CD14-positive monocyte (primary cell): Measurements from ENCODE around the gene WNT9B. TPM values are rescaled to one million over a fixed set of nuclear protein-coding genes. Genes with fewer than 3 reads are reported as not detected.

Experiments
- DNase-seq, 3 donors: peaks; one replicate each; pipeline ENCODE4 v3.0.0-alpha.2; 2011 to 2022
- H2AFZ ChIP-seq: 2 replicates; pipeline ENCODE4 v1.6.0; 2012; ENCODE audit warnings: mild to moderate bottlenecking, low read depth, low read length, inconsistent platforms; ENCODE audit not compliant: insufficient read depth, poor library complexity, severe bottlenecking
- H3K27ac ChIP-seq, 2 donors: 1 replicate in 1 of 2; 2 replicates in 1 of 2; pipeline ENCODE4 v1.5.1; 2012 to 2013; ENCODE audit warnings: low read length in 2 of 2, control low read depth in 1 of 2, inconsistent platforms in 1 of 2, low read depth in 1 of 2, mild to moderate bottlenecking in 1 of 2
- H3K27me3 ChIP-seq, 2 donors: one replicate each; pipeline versions ENCODE4 v1.6.0 to v1.6.1; 2011 to 2013; ENCODE audit warnings: low read length in 2 of 2; ENCODE audit not compliant: control insufficient read depth in 2 of 2, insufficient read depth in 2 of 2
- H3K36me3 ChIP-seq, 2 donors: replicated peaks in 1 of 2; 1 replicate in 1 of 2; 2 replicates in 1 of 2; pipeline versions ENCODE4 v1.5.1 to v1.6.1; 2012 to 2013; ENCODE audit warnings: low read length in 2 of 2, control low read depth in 1 of 2, inconsistent platforms in 1 of 2, mild to moderate bottlenecking in 1 of 2; ENCODE audit not compliant: insufficient read depth in 2 of 2, control insufficient read depth in 1 of 2
- H3K4me1 ChIP-seq, 2 donors: 1 replicate in 1 of 2; 2 replicates in 1 of 2; pipeline versions ENCODE4 v1.5.1 to v1.6.1; 2012 to 2013; ENCODE audit warnings: low read length in 2 of 2, control low read depth in 1 of 2, inconsistent platforms in 1 of 2, mild to moderate bottlenecking in 1 of 2, moderate library complexity in 1 of 2; ENCODE audit not compliant: insufficient read depth in 2 of 2, control insufficient read depth in 1 of 2
- H3K4me2 ChIP-seq: replicated peaks from 2 replicates; pipeline ENCODE3; 2012; ENCODE audit warnings: low read length, moderate library complexity, mild to moderate bottlenecking; ENCODE audit not compliant: poor library complexity, severe bottlenecking; ENCODE audit errors: extremely low read depth
- H3K4me3 ChIP-seq, 3 experiments: fragments of 200-600 bp in 1 of 3; sonication (generic) in 1 of 3; replicated peaks in 1 of 3; 1 replicate in 2 of 3; 2 replicates in 1 of 3; pipeline ENCODE4 v1.5.1; 2011 to 2013; ENCODE audit warnings: low read length in 3 of 3, mild to moderate bottlenecking in 3 of 3, control low read depth in 2 of 3, low read depth in 2 of 3, inconsistent platforms in 1 of 3, moderate library complexity in 1 of 3
- H3K79me2 ChIP-seq: 2 replicates; pipeline ENCODE4 v1.6.0; 2012; ENCODE audit warnings: mild to moderate bottlenecking, control low read depth, inconsistent platforms, low read length, moderate library complexity; ENCODE audit not compliant: insufficient read depth
- H3K9ac ChIP-seq: 2 replicates; pipeline ENCODE4 v1.6.0; 2017; ENCODE audit warnings: low read length, mild to moderate bottlenecking; ENCODE audit not compliant: insufficient read depth, poor library complexity, severe bottlenecking
- H3K9me3 ChIP-seq, 2 donors: replicated peaks in 1 of 2; 1 replicate in 1 of 2; 2 replicates in 1 of 2; pipeline versions ENCODE4 v1.5.1 to v1.6.1; 2012 to 2013; ENCODE audit warnings: low read length in 2 of 2, control low read depth in 1 of 2; ENCODE audit not compliant: control insufficient read depth in 1 of 2, insufficient read depth in 1 of 2
- H4K20me1 ChIP-seq: 2 replicates; pipeline ENCODE4 v1.6.0; 2012; ENCODE audit warnings: mild to moderate bottlenecking, low read length, control low read depth, moderate library complexity; ENCODE audit not compliant: insufficient read depth
- H3K27ac Mint-ChIP-seq, 7 donors: one replicate each; pipeline ENCODE4 v1.8.0; 2020; ENCODE audit warnings: mild to moderate bottlenecking in 7 of 7, mixed read lengths in 7 of 7, moderate library complexity in 6 of 7, inconsistent platforms in 2 of 7
- H3K27me3 Mint-ChIP-seq, 3 donors: one replicate each; pipeline ENCODE4 v1.8.0; 2021 to 2022; ENCODE audit warnings: low read depth in 3 of 3, mild to moderate bottlenecking in 3 of 3, mixed read lengths in 3 of 3, moderate library complexity in 3 of 3, inconsistent platforms in 1 of 3
- H3K36me3 Mint-ChIP-seq, 2 donors: one replicate each; pipeline ENCODE4 v1.8.0; 2020; ENCODE audit warnings: mixed read lengths in 2 of 2, inconsistent platforms in 1 of 2, mild to moderate bottlenecking in 1 of 2
- H3K4me1 Mint-ChIP-seq: one replicate; pipeline ENCODE4 v1.8.0; 2020; ENCODE audit warnings: mild to moderate bottlenecking, mixed read lengths
- H3K4me3 Mint-ChIP-seq, 2 donors: one replicate each; pipeline ENCODE4 v1.8.0; 2020; ENCODE audit warnings: mild to moderate bottlenecking in 2 of 2, mixed read lengths in 2 of 2, moderate library complexity in 1 of 2
- H3K9me3 Mint-ChIP-seq, 7 donors: one replicate each; pipeline ENCODE4 v1.8.0; 2020 to 2022; ENCODE audit warnings: mixed read lengths in 7 of 7, mild to moderate bottlenecking in 6 of 7, moderate library complexity in 6 of 7, inconsistent platforms in 2 of 7
- WGBS: methylation state at CpG from one replicate; pipeline ENCODE4 v1.1.5; 2013; ENCODE audit warnings: missing lambda C conversion rate; ENCODE audit not compliant: insufficient coverage; 5-methylcytosine and 5-hydroxymethylcytosine counted together
- intact Hi-C, 2 donors: fragments of 100-400 bp; cut with micrococcal nuclease; formaldehyde crosslinking; loops; one replicate each; pipeline versions ENCODE4 v1.15.0 to v1.15.1; 2023
- polyA plus RNA-seq, 3 donors: library from polyadenylated mRNA; depleted of rRNA in 1 of 3; unstranded in 2 of 3; stranded (reverse) in 1 of 3; fragments of 300-500 nt in 2 of 3; fragments of >200 nt in 1 of 3; fragmentation: Illumina TruSeq in 2 of 3; gene quantifications; 1 replicate in 2 of 3; 2 replicates in 1 of 3; pipeline ENCODE4 v1.2.3, GENCODE V29; 2012 to 2021
- TF ChIP-seq, protein P1 (sequence below): fragments of 200-600 bp; IDR thresholded peaks from one replicate; pipeline ENCODE4 v1.8.0; 2022; ENCODE audit warnings: antibody characterized with exemption, mild to moderate bottlenecking

The WNT9B gene
- polyA plus RNA-seq, 3 donors: 0.19 TPM; not detected in 2

DNA sequence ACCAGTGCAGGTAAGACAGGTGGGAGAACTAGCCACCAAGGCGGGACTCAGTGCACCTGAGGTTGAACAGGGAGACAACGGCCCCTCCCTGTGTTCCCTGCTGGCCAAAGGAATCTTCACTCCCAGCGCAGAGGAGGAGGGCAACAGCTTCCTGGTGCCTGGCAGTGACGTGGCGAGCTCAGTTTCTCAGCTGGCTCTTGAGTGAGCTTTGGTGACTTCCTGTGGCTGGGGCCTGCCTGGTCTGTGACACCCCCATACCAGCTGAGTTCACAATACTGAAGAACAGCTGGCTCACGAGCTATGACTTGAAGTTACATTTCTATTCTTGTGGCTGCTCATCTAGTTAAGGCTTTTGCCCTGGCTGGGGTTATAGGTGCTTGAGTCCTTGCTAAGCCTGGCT is 26.1 kb downstream of the WNT9B start:
- peak overlapping the region in 1 of 3 experiments; percentile 52 for H3K4me3 ChIP-seq
- H3K4me2 ChIP-seq: peak overlapping the region; percentile 56
- H3K36me3 ChIP-seq: no peaks in the 10 kb centered on the region
- H3K27me3 ChIP-seq: no peaks in the 10 kb centered on the region
- peak overlapping the region in 6 of 7 donors; percentile 9 to 86 (median 71) for H3K27ac Mint-ChIP-seq
- 45% methylated on average over 4 of the region's 6 CpGs for WGBS
- H3K9me3 Mint-ChIP-seq: no peaks in the 10 kb centered on the region
- H3K4me3 Mint-ChIP-seq: peak overlapping the region in 1 of 2 donors; percentile 80
- H3K36me3 Mint-ChIP-seq: no peaks in the 10 kb centered on the region
- peak in 2 of 3 donors; percentile 20 to 42 for DNase-seq
- H3K9me3 ChIP-seq: no peaks in the 10 kb centered on the region
- no peaks in the 10 kb centered on the region for H3K79me2 ChIP-seq
- H3K27ac ChIP-seq: peak overlapping the region; percentile 68 to 83
- TF ChIP-seq, protein P1, sequence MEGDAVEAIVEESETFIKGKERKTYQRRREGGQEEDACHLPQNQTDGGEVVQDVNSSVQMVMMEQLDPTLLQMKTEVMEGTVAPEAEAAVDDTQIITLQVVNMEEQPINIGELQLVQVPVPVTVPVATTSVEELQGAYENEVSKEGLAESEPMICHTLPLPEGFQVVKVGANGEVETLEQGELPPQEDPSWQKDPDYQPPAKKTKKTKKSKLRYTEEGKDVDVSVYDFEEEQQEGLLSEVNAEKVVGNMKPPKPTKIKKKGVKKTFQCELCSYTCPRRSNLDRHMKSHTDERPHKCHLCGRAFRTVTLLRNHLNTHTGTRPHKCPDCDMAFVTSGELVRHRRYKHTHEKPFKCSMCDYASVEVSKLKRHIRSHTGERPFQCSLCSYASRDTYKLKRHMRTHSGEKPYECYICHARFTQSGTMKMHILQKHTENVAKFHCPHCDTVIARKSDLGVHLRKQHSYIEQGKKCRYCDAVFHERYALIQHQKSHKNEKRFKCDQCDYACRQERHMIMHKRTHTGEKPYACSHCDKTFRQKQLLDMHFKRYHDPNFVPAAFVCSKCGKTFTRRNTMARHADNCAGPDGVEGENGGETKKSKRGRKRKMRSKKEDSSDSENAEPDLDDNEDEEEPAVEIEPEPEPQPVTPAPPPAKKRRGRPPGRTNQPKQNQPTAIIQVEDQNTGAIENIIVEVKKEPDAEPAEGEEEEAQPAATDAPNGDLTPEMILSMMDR: no peak
- H2AFZ ChIP-seq: peak overlapping the region; percentile 66
- peaks cover 41 to 44% of the 10 kb centered on the region in 2 donors for H3K4me1 ChIP-seq
- peaks cover 44% of the 10 kb centered on the region for H3K4me1 Mint-ChIP-seq
- peak overlapping the region; percentile 30 for H3K9ac ChIP-seq
- H3K27me3 Mint-ChIP-seq: peaks cover 0 to 5% (median 4%) of the 10 kb centered on the region in 3 donors
- H4K20me1 ChIP-seq: no peaks in the 10 kb centered on the region
- intact Hi-C loops: no loop called here

DNA sequence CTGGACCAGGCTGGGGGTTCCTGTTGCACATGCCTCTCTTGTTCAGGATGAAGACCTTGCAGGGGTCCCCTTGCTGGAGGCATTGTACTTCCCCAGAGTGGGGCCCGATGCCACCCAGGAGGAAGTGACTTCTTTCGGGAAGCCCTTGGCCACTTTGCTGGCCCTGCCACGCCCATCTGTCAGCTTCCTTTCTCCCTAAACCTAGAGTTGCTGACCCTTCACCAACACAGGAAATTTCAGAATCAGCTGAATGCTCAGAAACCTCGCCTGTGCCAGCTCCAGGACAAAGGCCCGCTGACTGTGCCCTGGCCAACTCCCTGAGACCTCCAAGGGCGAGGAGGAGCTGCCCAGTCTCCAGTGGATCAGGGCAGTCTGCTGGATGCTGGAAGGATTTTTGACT is 26.7 kb downstream of the WNT9B start:
- intact Hi-C loops: no loop called here
- WGBS: 10% methylated on average over 3 of the region's 6 CpGs
- Histone ChIP-seq H2AFZ (peak overlapping the region; percentile 66), H3K4me2 (peak overlapping the region; percentile 56), H3K27me3 (no peaks in the 10 kb centered on the region), H4K20me1 (no peaks in the 10 kb centered on the region), H3K27ac (peak overlapping the region; percentile 68 to 83), H3K9ac (peak overlapping the region; percentile 30), H3K4me1 (peaks cover 41 to 44% of the 10 kb centered on the region in 2 donors), H3K36me3 (no peaks in the 10 kb centered on the region), H3K9me3 (no peaks in the 10 kb centered on the region), H3K79me2 (no peaks in the 10 kb centered on the region), H3K4me3 (peak overlapping the region in 1 of 3 experiments; percentile 52)
- TF ChIP-seq, protein P1: no peak
- Mint-ChIP-seq H3K4me3 (peak overlapping the region in 1 of 2 donors; percentile 80), H3K4me1 (peaks cover 44% of the 10 kb centered on the region), H3K9me3 (no peaks in the 10 kb centered on the region), H3K36me3 (no peaks in the 10 kb centered on the region), H3K27me3 (peaks cover 0 to 6% (median 1%) of the 10 kb centered on the region in 3 donors), H3K27ac (peak overlapping the region; percentile 53 to 90 (median 79))
- peak; percentile 34 to 60 (median 51) for DNase-seq
